ENCODE data around the gene PRIMPOL. TPM values are rescaled to one million over a fixed set of nuclear protein-coding genes. Genes with fewer than 3 reads are reported as not detected.

PRIMPOL gene
- total and polyA plus RNA-seq, 2 experiments from 2014 or later, result 9.1 to 14.5 TPM

DNA sequence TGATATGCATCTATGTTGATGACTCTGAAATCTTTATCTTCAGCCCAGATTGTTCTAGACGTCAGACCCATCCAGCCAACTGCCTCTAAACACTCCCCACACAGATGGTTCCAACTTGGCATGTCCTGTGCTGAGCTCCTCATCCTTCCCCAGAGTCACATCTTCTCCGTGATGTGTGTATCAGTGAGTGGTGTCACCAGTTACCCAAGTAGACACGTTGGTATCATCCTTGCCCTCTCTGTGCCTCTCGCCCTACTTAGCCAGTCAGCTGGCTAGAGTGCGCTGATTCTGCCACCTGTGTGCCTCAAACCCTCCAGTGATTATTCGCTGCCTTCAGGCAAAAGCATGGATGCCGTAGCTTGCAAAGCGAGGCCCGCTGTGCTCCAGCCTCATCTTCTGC, 18.6 kb downstream of the PRIMPOL start:
- no peak overlapping the region for H2AFZ ChIP-seq
- H3K9me3 ChIP-seq (ENCODE audit: low read depth), result no peaks in the 10 kb centered on the region
- H3K4me2 ChIP-seq, result no peak overlapping the region
- no peaks in the 10 kb centered on the region for H4K20me1 ChIP-seq (ENCODE audit: insufficient read depth, poor library complexity, severe bottlenecking)
- no peaks in the 10 kb centered on the region for H3K4me1 ChIP-seq (ENCODE audit: insufficient read depth)
- TF ChIP-seq, protein P1, sequence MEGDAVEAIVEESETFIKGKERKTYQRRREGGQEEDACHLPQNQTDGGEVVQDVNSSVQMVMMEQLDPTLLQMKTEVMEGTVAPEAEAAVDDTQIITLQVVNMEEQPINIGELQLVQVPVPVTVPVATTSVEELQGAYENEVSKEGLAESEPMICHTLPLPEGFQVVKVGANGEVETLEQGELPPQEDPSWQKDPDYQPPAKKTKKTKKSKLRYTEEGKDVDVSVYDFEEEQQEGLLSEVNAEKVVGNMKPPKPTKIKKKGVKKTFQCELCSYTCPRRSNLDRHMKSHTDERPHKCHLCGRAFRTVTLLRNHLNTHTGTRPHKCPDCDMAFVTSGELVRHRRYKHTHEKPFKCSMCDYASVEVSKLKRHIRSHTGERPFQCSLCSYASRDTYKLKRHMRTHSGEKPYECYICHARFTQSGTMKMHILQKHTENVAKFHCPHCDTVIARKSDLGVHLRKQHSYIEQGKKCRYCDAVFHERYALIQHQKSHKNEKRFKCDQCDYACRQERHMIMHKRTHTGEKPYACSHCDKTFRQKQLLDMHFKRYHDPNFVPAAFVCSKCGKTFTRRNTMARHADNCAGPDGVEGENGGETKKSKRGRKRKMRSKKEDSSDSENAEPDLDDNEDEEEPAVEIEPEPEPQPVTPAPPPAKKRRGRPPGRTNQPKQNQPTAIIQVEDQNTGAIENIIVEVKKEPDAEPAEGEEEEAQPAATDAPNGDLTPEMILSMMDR (IDR thresholded peaks at IDR 0.05; ENCODE audit: poor library complexity), result no peak
- no peak overlapping the region for H3K4me3 ChIP-seq
- no peaks in the 10 kb centered on the region for H3K9me2 ChIP-seq (replicated peaks; ENCODE audit: insufficient read depth)
- H3K36me3 ChIP-seq (replicated peaks; ENCODE audit: insufficient read depth, low read depth), result no peaks in the 10 kb centered on the region
- H3K27ac ChIP-seq, result no peak overlapping the region
- DNase-seq (ENCODE audit: low spot score), result no peak
- WGBS (ENCODE audit: low lambda C conversion rate, missing lambda C conversion rate), result 93% methylated on average over 9 of the region's 9 CpGs
- H3K79me2 ChIP-seq, result no peaks in the 10 kb centered on the region
- no peaks in the 10 kb centered on the region for H3K27me3 ChIP-seq

DNA sequence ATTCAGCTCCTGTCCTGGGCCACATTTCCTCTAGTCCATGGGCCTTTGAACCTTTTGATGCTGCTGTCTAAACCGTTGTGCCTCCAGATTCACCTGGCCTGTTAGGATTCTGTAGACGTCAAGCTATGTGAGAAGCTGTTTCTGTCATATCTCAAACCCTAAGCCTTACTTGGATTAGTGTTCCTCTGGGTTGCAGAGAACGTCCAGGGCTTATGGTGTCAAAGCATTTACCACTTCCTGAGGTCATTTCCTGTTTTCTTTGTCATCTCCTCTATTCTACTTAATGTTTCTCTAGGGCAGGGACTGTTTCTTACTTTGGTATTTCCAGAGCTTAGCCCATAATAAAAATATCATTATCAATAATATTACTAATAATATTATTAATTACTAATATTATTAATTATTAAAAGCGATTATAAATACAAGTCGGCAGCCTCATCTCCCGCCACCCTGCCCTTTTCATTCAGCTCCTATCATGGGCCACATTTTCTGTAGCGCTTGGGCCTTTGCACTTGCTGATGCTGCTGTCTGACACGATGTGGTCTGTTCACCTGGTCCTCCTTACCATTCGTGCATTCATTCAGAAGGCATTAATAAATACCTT, 19.1 kb downstream of the PRIMPOL start:
- H2AFZ ChIP-seq, result no peak overlapping the region
- H3K4me3 ChIP-seq, result no peak overlapping the region
- no peak for DNase-seq (ENCODE audit: low spot score)
- H3K9me2 ChIP-seq (replicated peaks; ENCODE audit: insufficient read depth), result no peaks in the 10 kb centered on the region
- 88% methylated on average over 9 of the region's 9 CpGs for WGBS (ENCODE audit: low lambda C conversion rate, missing lambda C conversion rate)
- no peak overlapping the region for H3K27ac ChIP-seq
- no peak overlapping the region for H3K4me2 ChIP-seq
- H3K9me3 ChIP-seq (ENCODE audit: low read depth), result no peaks in the 10 kb centered on the region
- H3K36me3 ChIP-seq (replicated peaks; ENCODE audit: insufficient read depth, low read depth), result no peaks in the 10 kb centered on the region
- H3K27me3 ChIP-seq, result no peaks in the 10 kb centered on the region
- TF ChIP-seq EZH2phosphoT487 (IDR thresholded peaks at IDR 0.05; ENCODE audit: low read depth, severe bottlenecking, unreplicated experiment), result no peak
- no peak for TF ChIP-seq EZH2 (IDR thresholded peaks at IDR 0.05; ENCODE audit: borderline replicate concordance)
- TF ChIP-seq, protein P1 (IDR thresholded peaks at IDR 0.05; ENCODE audit: poor library complexity), result no peak
- no peaks in the 10 kb centered on the region for H4K20me1 ChIP-seq (ENCODE audit: insufficient read depth, poor library complexity, severe bottlenecking)
- no peaks in the 10 kb centered on the region for H3K4me1 ChIP-seq (ENCODE audit: insufficient read depth)
- H3K79me2 ChIP-seq, result no peaks in the 10 kb centered on the region

DNA sequence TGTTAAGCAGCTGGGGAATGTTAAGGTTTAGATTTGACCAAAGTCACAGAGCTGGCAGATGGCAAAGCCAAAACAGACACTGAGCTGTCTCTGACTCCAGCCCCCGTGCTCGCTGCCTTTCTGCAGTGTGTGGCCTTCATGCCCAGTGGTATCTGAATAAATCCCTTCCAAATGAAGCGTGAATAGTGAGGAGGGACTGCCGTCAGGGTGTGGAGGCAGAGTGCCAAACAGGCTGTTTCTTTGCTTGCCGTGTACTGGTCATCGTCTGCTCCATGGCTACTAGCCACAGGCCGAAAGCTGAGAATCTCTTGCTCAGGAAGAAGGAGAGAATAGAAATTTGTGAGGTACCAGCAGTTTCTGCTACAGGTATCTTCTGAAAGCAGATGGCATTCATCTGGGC, 19.7 kb downstream of the PRIMPOL start:
- no peak overlapping the region for H3K27ac ChIP-seq
- 94% methylated on average over 7 of the region's 7 CpGs for WGBS (ENCODE audit: low lambda C conversion rate, missing lambda C conversion rate)
- H3K36me3 ChIP-seq (replicated peaks; ENCODE audit: insufficient read depth, low read depth), result no peaks in the 10 kb centered on the region
- H3K27me3 ChIP-seq, result no peaks in the 10 kb centered on the region
- no peak overlapping the region for H3K4me2 ChIP-seq
- H3K9me3 ChIP-seq (ENCODE audit: low read depth), result no peaks in the 10 kb centered on the region
- H3K4me3 ChIP-seq, result no peak overlapping the region
- H2AFZ ChIP-seq, result no peak overlapping the region
- no peaks in the 10 kb centered on the region for H4K20me1 ChIP-seq (ENCODE audit: insufficient read depth, poor library complexity, severe bottlenecking)
- H3K4me1 ChIP-seq (ENCODE audit: insufficient read depth), result no peaks in the 10 kb centered on the region
- no peaks in the 10 kb centered on the region for H3K79me2 ChIP-seq
- H3K9me2 ChIP-seq (replicated peaks; ENCODE audit: insufficient read depth), result no peaks in the 10 kb centered on the region
- TF ChIP-seq, protein P1 (IDR thresholded peaks at IDR 0.05; ENCODE audit: poor library complexity), result no peak
- TF ChIP-seq EZH2 (IDR thresholded peaks at IDR 0.05; ENCODE audit: borderline replicate concordance) (no peak), EZH2phosphoT487 (IDR thresholded peaks at IDR 0.05; ENCODE audit: low read depth, severe bottlenecking, unreplicated experiment) (no peak)
- DNase-seq (ENCODE audit: low spot score), result no peak

DNA sequence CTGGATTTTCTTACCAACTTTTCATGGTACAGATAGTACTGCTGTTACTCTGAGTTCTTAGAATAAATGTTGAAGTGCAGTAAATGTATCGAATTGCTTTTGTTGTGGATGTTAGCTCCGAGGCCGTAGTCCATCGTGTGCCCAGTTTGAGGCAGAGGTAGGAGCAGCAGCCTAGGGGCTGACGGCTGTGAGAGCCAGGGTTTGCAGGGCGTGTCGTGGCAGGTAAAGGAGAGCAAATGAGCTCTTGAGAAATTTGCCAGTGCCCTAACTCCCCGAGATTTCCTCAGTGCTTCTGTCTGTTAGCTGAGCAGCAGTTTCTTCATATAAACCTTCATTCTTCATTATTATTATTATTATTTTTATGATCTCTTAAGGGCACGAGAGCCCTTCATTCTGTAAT, 21.6 kb downstream of the PRIMPOL start:
- no peaks in the 10 kb centered on the region for H3K9me3 ChIP-seq (ENCODE audit: low read depth)
- DNase-seq (ENCODE audit: low spot score), result no peak
- no peaks in the 10 kb centered on the region for H3K4me1 ChIP-seq (ENCODE audit: insufficient read depth)
- no peaks in the 10 kb centered on the region for H3K79me2 ChIP-seq
- H2AFZ ChIP-seq, result no peak overlapping the region
- H3K36me3 ChIP-seq (replicated peaks; ENCODE audit: insufficient read depth, low read depth), result no peaks in the 10 kb centered on the region
- no peak overlapping the region for H3K4me2 ChIP-seq
- no peak overlapping the region for H3K27ac ChIP-seq
- 95% methylated on average over 9 of the region's 9 CpGs for WGBS (ENCODE audit: low lambda C conversion rate, missing lambda C conversion rate)
- H3K9me2 ChIP-seq (replicated peaks; ENCODE audit: insufficient read depth), result no peaks in the 10 kb centered on the region
- no peaks in the 10 kb centered on the region for H4K20me1 ChIP-seq (ENCODE audit: insufficient read depth, poor library complexity, severe bottlenecking)
- H3K27me3 ChIP-seq, result no peaks in the 10 kb centered on the region
- no peak overlapping the region for H3K4me3 ChIP-seq
- TF ChIP-seq, protein P1 (IDR thresholded peaks at IDR 0.05; ENCODE audit: poor library complexity), result no peak
- TF ChIP-seq EZH2phosphoT487 (IDR thresholded peaks at IDR 0.05; ENCODE audit: low read depth, severe bottlenecking, unreplicated experiment) (no peak), EZH2 (IDR thresholded peaks at IDR 0.05; ENCODE audit: borderline replicate concordance) (no peak)

Data from hepatocyte (in vitro differentiated cells).